BE2C (cell line): ENCODE measurements around the gene THYN1.

Experiments
- DNase-seq: peaks from one replicate; pipeline ENCODE4 v3.0.0-alpha.2; 2020
- H3K27me3 ChIP-seq: fragments of 250-450 bp; sonication (Bioruptor Pico); 2 replicates; pipeline ENCODE4 v1.5.1; 2020; ENCODE audit warnings: mild to moderate bottlenecking
- H3K36me3 ChIP-seq: fragments of 250-450 bp; sonication (Bioruptor Pico); 2 replicates; pipeline ENCODE4 v1.5.1; 2020; ENCODE audit warnings: mild to moderate bottlenecking
- H3K4me1 ChIP-seq: fragments of 250-450 bp; sonication (Bioruptor Pico); 2 replicates; pipeline ENCODE4 v1.5.1; 2020
- H3K4me3 ChIP-seq: 2 replicates; pipeline ENCODE4 v1.5.1; 2011; ENCODE audit warnings: low read depth, low read length
- H3K9me3 ChIP-seq: fragments of 250-450 bp; sonication (Bioruptor Pico); 2 replicates; pipeline ENCODE4 v1.5.1; 2020
- TF ChIP-seq, protein P1 (sequence below): IDR thresholded peaks from 2 replicates; pipeline ENCODE4 v1.5.1; 2012; ENCODE audit warnings: mild to moderate bottlenecking, low read depth, low read length

The THYN1 gene

DNA sequence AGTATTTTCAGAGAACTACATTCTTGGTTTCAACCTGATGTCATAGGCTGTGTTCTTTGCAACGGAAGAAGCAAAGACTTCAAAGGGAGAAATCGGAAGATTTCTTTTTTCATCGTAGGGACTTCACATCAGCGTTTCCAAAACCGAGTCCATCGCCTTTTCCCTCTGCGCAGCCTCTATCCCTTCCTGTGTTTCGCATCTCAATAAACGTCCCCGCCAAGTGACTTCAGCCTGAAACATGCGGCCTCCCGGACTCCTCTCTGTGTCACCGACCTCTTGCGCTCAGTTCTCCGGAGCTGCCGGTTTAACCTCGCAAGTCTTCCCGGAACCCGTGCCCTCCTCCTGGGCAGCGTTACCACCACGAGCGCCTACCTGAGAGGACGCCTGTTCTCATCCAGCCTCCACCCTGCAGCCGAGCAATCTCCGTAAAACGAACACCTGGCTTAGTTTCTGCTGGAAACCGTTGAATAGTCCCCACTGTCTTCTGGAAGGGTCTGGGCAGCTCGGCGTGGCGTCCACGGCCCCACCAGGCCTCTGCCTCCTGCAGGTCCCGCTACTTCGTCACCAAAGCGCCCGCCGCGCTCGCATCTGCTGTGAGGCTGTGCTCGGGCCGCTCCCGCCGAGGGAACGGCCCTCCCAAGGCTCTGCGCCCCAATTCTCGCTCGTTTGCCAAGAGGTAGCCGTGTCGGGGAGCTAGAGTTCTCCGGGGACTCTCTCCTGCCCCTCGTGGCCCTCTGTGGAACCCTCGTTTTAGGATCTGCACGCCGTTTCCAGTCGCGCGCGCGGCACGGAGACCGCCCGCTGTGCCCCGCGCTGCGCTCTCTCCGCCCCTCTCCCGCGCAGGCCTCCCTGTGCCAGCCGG lies 22.6 kb upstream of the THYN1 start, which contains the start of gene GLB1L3:
TSS of gene GLB1L3 (plus strand) at position 846 of the 862 bp plus-strand sequence. CDS start 362 bp downstream, outside the sequence.
- Histone ChIP-seq H3K36me3 (no peaks in the 10 kb centered on the region), H3K4me3 (no peak within 1 kb of the TSS; the same call in 1 of the 2 replicates), H3K4me1 (no peaks in the 10 kb centered on the region), H3K27me3 (peaks cover 89% of the 10 kb centered on the region), H3K9me3 (no peaks in the 10 kb centered on the region)
- peak; percentile 28 for DNase-seq
- TF ChIP-seq, protein P1, sequence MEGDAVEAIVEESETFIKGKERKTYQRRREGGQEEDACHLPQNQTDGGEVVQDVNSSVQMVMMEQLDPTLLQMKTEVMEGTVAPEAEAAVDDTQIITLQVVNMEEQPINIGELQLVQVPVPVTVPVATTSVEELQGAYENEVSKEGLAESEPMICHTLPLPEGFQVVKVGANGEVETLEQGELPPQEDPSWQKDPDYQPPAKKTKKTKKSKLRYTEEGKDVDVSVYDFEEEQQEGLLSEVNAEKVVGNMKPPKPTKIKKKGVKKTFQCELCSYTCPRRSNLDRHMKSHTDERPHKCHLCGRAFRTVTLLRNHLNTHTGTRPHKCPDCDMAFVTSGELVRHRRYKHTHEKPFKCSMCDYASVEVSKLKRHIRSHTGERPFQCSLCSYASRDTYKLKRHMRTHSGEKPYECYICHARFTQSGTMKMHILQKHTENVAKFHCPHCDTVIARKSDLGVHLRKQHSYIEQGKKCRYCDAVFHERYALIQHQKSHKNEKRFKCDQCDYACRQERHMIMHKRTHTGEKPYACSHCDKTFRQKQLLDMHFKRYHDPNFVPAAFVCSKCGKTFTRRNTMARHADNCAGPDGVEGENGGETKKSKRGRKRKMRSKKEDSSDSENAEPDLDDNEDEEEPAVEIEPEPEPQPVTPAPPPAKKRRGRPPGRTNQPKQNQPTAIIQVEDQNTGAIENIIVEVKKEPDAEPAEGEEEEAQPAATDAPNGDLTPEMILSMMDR: peak; percentile 25; the same call in 1 of the 2 replicates

DNA sequence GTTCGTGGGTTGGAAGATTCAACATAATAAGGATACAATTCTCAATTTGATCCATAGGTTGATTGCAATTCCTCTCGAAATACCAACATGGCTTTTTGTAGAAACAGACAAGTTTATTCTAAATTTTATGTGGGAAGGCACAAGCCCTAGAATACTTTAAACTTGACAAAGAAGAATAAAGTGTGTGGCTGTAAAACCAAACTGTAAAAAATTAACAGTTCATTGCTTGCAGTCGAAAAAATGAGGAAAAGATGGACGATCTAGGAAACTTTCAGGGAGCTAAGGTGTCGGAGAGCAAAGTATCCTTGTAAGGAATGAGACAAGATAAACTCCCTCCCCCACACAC lies 22.0 kb upstream of the THYN1 start:
- H3K27me3 ChIP-seq: peaks cover 83% of the 10 kb centered on the region
- no peak overlapping the region for H3K4me3 ChIP-seq
- TF ChIP-seq, protein P1: no peak
- H3K9me3 ChIP-seq: no peaks in the 10 kb centered on the region
- no peaks in the 10 kb centered on the region for H3K36me3 ChIP-seq
- H3K4me1 ChIP-seq: no peaks in the 10 kb centered on the region
- no peak for DNase-seq

DNA sequence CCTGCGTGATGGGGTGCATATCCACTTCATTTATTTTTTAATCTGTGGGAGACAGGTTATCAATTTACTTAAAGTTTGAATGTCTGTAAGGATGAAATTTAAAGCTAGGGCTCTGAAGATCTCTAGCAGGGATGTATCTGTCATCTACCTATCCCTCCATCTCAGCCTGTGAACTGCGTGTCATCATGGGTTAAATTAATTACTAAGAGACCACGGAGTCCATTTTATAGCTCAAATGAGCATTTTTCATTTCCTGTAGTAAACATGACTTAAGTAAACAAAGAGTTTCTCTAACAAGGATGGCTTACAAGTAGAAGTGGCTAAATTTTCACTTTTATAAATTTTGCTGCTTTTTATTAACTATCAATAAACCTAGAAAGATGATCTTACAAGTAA lies 20.2 kb upstream of the THYN1 start:
- TF ChIP-seq, protein P1: no peak
- H3K4me3 ChIP-seq: no peak overlapping the region
- H3K4me1 ChIP-seq: no peaks in the 10 kb centered on the region
- H3K9me3 ChIP-seq: no peaks in the 10 kb centered on the region
- H3K36me3 ChIP-seq: no peaks in the 10 kb centered on the region
- peaks cover 70% of the 10 kb centered on the region for H3K27me3 ChIP-seq
- DNase-seq: no peak

DNA sequence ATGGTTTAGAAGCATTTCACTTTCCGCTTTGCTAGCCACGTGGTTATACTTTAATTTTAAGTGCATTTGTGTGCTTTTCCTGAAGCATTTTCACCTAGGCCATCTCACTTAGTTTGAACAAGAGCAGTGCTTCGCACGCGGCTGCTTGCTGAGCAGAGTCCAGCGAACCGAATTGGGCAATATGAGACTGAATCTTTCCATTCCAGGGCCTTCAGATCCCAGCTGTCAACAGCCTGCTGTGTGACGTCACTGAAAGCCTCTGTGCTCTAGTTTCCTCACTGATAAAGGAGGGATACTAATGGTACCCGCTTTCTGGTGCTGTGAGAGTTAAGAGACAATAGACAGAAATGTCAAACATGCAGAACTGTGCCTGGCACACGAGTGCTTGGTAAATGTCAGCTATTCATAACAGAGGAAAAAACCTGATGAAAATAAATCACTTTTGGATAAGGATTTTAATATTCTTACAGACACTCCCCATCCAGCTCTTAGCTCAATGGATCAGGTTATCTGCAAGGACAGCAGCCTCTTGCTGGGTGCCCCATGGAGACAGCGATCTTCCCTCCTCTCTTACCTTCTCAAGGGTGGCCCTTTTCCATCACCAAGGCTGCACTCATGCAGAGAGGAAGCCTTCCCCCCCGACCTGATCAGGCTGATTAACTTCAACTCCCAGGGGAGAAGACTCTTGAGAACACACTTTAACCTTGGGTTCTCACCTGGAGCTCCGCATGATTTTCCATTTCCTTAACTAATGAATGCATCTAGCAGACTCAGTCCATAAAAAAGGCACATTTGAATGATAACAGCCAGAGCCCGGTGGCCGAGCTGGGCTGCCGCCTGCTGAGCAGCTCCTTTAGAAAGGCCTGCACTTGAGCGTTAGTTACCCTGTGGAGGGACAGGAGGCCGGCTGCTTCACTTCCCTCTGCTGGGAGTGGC lies 19.5 kb upstream of the THYN1 start:
- DNase-seq: no peak
- Histone ChIP-seq H3K4me3 (no peak overlapping the region), H3K27me3 (peaks cover 63% of the 10 kb centered on the region)

DNA sequence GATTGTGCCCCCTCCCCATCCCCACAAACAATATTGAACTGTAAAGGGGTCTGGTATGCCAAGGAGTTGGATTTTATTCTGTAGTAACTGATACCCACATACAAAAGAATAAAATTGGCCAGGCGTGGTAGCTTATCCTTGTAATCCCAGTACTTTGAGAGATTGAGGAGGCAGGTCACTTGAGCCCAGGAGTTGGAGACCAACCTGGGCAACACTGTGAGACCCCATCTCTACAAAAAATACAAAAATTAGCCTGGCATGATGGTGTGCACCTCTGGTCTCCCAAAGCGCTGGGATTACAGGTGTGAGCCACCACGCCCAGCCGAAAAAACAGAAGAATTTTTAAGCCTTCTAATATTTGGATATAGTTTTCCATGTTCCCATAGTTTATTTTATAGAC lies 18.8 kb upstream of the THYN1 start:
- H3K27me3 ChIP-seq: peaks cover 57% of the 10 kb centered on the region
- H3K36me3 ChIP-seq: no peaks in the 10 kb centered on the region
- no peaks in the 10 kb centered on the region for H3K4me1 ChIP-seq
- TF ChIP-seq, protein P1: no peak
- no peak overlapping the region for H3K4me3 ChIP-seq
- no peak for DNase-seq
- H3K9me3 ChIP-seq: no peaks in the 10 kb centered on the region

More for the DNA sequence above, 19.5 kb upstream of the THYN1 start:
- TF ChIP-seq, protein P1: no peak
- Histone ChIP-seq H3K9me3 (no peaks in the 10 kb centered on the region), H3K4me1 (no peaks in the 10 kb centered on the region), H3K36me3 (no peaks in the 10 kb centered on the region)
